Neutrophil (primary cell): ENCODE measurements around the gene CPT1C.

ENCODE experiments used
- H3K27ac ChIP-seq: fragments of 200-600 bp; sonication (generic); 2 replicates; pipeline ENCODE4 v1.5.1; 2016; ENCODE audit warnings: mild to moderate bottlenecking, moderate library complexity
- H3K27me3 ChIP-seq: fragments of 200-600 bp; sonication (generic); 2 replicates; pipeline ENCODE4 v1.6.0; 2016; ENCODE audit warnings: mild to moderate bottlenecking
- H3K36me3 ChIP-seq: fragments of 200-600 bp; sonication (generic); 2 replicates; pipeline ENCODE4 v1.5.1; 2017
- H3K4me1 ChIP-seq, 2 experiments: fragments of 200-600 bp in 1 of 2; sonication (generic) in 1 of 2; 1 replicate in 1 of 2; 2 replicates in 1 of 2; pipeline versions ENCODE4 v1.5.1 to v1.6.1; 2013 to 2016; ENCODE audit warnings: low read depth in 1 of 2, low read length in 1 of 2, mild to moderate bottlenecking in 1 of 2, moderate library complexity in 1 of 2; ENCODE audit not compliant: control insufficient read depth in 1 of 2, insufficient read depth in 1 of 2
- H3K4me3 ChIP-seq, 2 experiments: fragments of 200-600 bp in 1 of 2; sonication (generic) in 1 of 2; 1 replicate in 1 of 2; 2 replicates in 1 of 2; pipeline ENCODE4 v1.5.1; 2013 to 2016; ENCODE audit warnings: low read depth in 1 of 2, low read length in 1 of 2, mild to moderate bottlenecking in 1 of 2, moderate library complexity in 1 of 2
- H3K9me3 ChIP-seq: fragments of 200-600 bp; sonication (generic); 2 replicates; pipeline ENCODE4 v1.5.1; 2016
- CTCF ChIP-seq: fragments of 200-600 bp; sonication (generic); IDR thresholded peaks from 2 replicates; pipeline ENCODE4 v1.5.1; 2016; ENCODE audit warnings: antibody characterized with exemption

Gene CPT1C

GRCh38 chr19:49645995-49646394 lies 44.9 kb upstream of the CPT1C start:
- TF ChIP-seq CTCF: no peak
- no peak overlapping the region for H3K27ac ChIP-seq
- peaks cover 16 to 21% of the 10 kb centered on the region in 2 experiments for H3K4me1 ChIP-seq
- no peak overlapping the region for H3K4me3 ChIP-seq
- peaks cover 60% of the 10 kb centered on the region for H3K36me3 ChIP-seq
- no peaks in the 10 kb centered on the region for H3K9me3 ChIP-seq
- no peaks in the 10 kb centered on the region for H3K27me3 ChIP-seq

GRCh38 chr19:49646586-49646985 lies 44.3 kb upstream of the CPT1C start:
- no peaks in the 10 kb centered on the region for H3K27me3 ChIP-seq
- no peaks in the 10 kb centered on the region for H3K9me3 ChIP-seq
- H3K4me1 ChIP-seq: peaks cover 10 to 15% of the 10 kb centered on the region in 2 experiments
- peaks cover 65% of the 10 kb centered on the region for H3K36me3 ChIP-seq
- no peak overlapping the region for H3K27ac ChIP-seq
- H3K4me3 ChIP-seq: no peak overlapping the region
- TF ChIP-seq CTCF: no peak

- Histone ChIP-seq H3K36me3 (peaks cover 94% of the 10 kb centered on the region), H3K27ac (no peak overlapping the region)
Observed at GRCh38 chr19:49651029-49651819, 39.7 kb upstream of the CPT1C start.

GRCh38 chr19:49651820-49652550 lies 38.9 kb upstream of the CPT1C start:
- Histone ChIP-seq H3K27me3 (no peaks in the 10 kb centered on the region), H3K27ac (no peak overlapping the region), H3K9me3 (no peaks in the 10 kb centered on the region), H3K4me3 (no peak overlapping the region), H3K4me1 (no peaks in the 10 kb centered on the region), H3K36me3 (peaks cover 94% of the 10 kb centered on the region)
- no peak for TF ChIP-seq CTCF

More at GRCh38 chr19:49651029-49651819, 39.7 kb upstream of the CPT1C start:
- Histone ChIP-seq H3K9me3 (no peaks in the 10 kb centered on the region), H3K4me3 (no peak overlapping the region), H3K27me3 (no peaks in the 10 kb centered on the region), H3K4me1 (no peaks in the 10 kb centered on the region)
- no peak for TF ChIP-seq CTCF

GRCh38 chr19:49652551-49653465 lies 38.1 kb upstream of the CPT1C start:
- H3K27ac ChIP-seq: no peak overlapping the region
- no peaks in the 10 kb centered on the region for H3K27me3 ChIP-seq
- no peak overlapping the region for H3K4me3 ChIP-seq
- TF ChIP-seq CTCF: no peak
- no peaks in the 10 kb centered on the region for H3K9me3 ChIP-seq
- H3K36me3 ChIP-seq: peaks cover 94% of the 10 kb centered on the region
- no peaks in the 10 kb centered on the region for H3K4me1 ChIP-seq
